IPS-18c (cell line): ENCODE measurements around the gene CACNA1H.

Experiments
- H3K4me3 ChIP-seq: 2 replicates; pipeline ENCODE4 v1.7.0; 2013; ENCODE audit warnings: low read depth, mild to moderate bottlenecking, low read length, moderate library complexity; ENCODE audit not compliant: insufficient read depth
- H3K9me3 ChIP-seq: one replicate; pipeline ENCODE4 v1.6.1; 2013; ENCODE audit warnings: mild to moderate bottlenecking, low read length, moderate library complexity; ENCODE audit not compliant: control insufficient read depth, insufficient read depth

Gene CACNA1H

DNA sequence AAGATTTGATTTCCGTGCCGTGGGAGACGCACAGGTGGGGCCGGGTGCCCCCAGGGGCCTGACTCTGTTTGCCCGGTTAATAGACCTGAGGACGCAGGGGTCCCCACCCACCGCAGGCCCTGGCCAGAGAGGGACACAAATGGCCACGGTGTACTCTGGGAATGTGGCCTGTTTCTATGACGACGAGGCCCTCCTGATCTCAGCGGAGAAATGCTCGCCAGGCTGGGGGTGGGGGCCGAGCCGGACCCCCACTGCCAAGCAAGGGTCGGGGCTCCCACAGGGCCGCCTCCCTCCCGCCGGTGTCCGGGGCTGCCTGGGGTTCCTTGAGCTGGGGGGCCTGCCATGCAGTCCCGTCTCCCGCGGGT lies 32.3 kb upstream of the CACNA1H start:
- peaks cover 3% of the 10 kb centered on the region for H3K9me3 ChIP-seq
- no peak overlapping the region for H3K4me3 ChIP-seq

DNA sequence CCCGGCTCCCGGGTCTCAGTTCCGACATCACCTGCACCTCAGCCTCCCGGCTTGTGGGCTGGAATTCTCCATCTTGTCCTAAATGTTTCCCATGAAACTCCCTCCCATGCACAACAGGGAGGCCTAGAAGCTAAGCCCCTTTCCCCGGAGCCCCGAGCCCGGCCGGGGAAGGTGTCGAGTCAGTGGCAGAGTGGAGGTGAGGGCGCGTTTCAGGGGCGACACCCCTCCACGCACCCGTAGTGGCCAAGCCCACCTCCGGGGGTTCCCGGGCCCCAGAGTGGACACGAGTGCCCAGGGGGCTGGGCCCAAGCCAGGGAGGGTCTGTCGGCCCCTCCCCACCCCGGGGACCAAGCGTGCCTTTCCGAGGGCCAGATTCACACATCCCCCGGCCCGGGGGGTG lies 31.9 kb upstream of the CACNA1H start:
- peaks cover 3% of the 10 kb centered on the region for H3K9me3 ChIP-seq

DNA sequence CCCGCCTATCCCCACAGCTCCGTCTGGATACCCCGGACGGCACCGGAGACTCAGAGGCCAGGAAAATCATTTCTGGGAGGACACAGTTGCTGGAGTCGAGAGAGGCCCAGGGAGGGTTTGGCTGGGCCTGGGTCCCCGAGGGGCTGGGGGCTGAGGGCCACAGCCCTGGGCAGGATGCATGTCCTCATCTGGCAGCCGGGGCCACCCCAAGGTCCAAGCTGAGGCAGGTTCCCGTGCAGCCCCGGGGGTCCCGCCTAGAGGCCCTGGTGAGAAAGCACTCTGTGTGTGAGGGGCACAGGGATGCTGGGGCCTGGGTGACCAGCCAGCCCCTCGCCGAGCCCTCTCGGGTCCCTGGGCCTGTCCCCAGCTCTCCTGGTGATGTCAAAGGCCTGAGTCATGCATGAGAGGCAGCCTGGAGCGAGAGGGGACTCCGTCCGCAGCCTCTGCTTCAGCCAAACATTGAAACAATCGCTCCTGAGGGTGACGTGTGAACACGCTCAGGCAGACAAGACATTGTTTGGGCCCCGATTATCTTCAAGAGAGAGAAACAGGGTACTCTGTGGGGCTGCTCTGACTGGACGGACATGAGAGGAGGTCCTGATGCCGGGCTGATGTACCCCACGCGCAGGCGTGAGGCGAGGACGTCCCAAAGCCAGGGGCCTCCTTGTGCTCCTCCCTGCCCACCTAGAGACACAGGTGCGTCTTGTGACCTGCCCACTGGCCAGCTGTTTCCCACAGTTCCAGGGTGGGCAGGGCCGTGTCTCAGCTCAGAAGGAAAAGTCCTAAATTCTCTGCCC lies 31.1 kb upstream of the CACNA1H start:
- Histone ChIP-seq H3K9me3 (peaks cover 3% of the 10 kb centered on the region), H3K4me3 (no peak overlapping the region)

More for the DNA sequence above, 31.9 kb upstream of the CACNA1H start:
- H3K4me3 ChIP-seq: no peak overlapping the region

DNA sequence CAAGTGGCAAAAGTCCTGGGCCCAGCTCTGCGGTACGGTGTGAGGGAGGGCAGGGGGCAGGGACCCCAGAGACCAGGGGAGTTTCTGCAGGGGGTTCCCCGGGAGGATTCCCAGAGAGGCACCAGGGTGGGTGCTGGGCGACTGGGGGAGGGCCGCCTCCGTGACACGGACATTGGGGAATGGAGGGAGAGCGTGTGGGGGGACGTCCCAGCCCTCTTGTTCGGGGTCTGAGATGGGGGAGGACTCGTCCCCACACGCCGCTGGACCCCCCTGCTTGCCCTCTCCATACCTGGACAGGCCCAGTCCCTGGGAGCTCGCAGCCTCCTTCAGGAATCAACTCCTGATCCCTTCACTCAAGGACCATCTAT lies 30.5 kb upstream of the CACNA1H start:
- peaks cover 3% of the 10 kb centered on the region for H3K9me3 ChIP-seq
- H3K4me3 ChIP-seq: no peak overlapping the region

DNA sequence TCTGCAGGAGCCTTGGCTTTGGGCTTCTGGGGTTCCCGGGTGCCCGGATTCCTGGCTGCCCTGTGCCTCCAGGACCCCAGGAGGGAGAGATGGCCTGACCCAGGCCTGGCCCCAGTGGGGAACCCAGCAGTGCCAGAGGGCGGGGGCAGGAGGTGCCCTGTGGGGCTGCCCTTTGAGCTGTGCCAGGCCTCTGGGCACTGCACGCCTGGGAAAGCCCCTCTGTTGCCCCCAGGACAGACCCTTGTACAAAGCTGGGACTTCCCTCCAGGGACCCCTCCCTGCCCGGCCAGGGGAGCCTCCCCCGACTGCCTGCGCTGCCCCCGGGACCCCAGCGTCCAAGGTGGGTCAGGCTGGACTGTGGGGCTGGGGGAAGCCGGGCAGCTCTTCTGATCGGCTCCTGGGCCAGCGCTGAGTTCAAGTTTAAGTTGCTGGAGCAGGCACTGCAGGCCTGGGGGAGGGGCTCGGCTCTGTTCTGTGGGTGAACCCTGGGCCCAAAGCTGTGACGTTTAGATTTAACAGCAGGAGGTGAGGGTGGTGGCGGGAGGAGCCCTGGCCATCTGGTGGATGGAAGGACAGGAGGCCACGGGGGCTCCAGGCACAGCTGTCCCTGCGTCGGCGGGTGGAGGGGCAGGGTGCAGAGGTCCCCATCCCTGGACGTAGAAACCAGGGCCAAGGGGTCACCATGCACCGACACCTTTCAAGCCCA lies 29.2 kb upstream of the CACNA1H start:
- Histone ChIP-seq H3K9me3 (peaks cover 3% of the 10 kb centered on the region), H3K4me3 (no peak overlapping the region)

DNA sequence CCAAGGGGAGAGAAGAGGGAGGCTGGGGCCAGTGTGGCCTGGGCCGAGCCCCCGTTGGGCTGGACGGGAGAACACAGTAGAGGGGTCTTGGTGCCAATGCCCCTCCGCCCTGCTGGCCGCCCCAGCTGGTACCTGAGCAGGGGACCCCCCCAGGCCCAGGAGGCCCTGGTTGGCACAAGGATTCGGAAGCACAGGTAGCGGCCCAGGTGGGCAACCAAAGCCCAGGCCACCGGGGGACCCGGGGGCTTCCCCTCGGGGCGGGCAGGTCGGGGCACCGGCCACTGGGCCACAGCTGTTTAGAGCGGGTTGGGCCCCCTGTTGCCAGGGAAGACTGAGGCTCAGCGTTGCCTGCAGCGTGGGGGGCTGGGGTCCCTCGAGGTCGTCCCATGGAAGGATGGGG lies 28.6 kb upstream of the CACNA1H start:
- no peak overlapping the region for H3K4me3 ChIP-seq
- peaks cover 3% of the 10 kb centered on the region for H3K9me3 ChIP-seq

DNA sequence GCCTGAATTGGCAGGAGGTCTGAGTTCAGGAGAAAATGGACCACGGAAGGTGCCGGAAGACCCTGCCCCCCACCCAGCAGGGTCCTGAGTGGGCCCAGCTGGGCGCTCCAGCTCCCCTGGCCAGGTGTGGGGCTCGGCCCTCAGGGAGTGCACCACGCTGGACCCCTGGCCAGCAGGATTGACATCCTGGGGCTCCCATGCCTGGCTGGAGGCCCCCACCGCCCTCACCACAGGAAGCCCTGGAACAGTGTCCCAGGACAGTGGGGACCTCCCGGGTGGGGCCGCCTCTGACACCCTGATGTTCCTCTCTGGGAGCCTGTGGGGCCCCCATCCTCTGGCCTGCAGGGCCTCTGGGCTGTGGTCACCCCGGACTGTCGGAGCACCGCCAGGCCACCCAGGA lies 28.1 kb upstream of the CACNA1H start:
- H3K9me3 ChIP-seq: peaks cover 3% of the 10 kb centered on the region
- H3K4me3 ChIP-seq: no peak overlapping the region

DNA sequence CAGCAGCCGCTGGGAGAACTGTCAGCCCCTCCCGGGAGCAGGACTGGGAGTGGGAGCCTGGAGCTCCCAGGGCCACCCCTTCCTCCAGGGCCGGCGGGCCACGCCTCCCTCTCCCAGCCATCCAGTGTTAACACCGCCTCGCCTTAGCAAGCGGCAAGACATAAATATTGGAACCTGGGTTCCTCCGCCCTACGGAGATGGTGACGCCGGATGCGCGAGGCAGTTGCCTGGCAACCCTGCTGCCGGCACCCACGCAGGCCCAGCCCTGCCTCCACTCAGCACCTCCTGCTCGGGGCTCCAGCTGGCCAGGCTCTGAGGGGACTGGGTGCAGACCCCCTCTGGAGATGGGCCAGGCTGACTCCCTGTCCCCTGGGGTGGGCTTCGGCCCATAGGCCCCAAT lies 27.4 kb upstream of the CACNA1H start:
- no peak overlapping the region for H3K4me3 ChIP-seq
- H3K9me3 ChIP-seq: peaks cover 3% of the 10 kb centered on the region

DNA sequence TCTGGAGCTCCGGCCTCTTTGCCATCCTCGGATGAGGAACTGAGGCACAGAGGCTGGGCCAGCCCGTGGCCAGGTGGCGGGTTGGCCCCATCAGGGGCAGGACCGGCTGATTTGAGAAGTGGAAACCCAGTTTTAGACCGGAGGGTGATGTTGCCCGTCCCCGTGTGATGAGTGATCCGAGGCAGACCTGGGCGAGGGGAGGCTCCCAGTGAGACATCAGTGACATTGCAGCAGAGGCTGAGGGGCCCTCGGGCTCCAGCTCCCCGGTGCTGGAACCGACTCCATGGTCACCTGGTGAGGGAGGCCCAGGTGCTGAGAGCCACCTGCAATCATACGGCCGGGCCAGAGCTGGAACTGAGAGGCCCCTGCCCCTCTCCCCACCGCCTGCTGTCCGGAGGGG lies 26.9 kb upstream of the CACNA1H start:
- Histone ChIP-seq H3K4me3 (no peak overlapping the region), H3K9me3 (peaks cover 3% of the 10 kb centered on the region)

DNA sequence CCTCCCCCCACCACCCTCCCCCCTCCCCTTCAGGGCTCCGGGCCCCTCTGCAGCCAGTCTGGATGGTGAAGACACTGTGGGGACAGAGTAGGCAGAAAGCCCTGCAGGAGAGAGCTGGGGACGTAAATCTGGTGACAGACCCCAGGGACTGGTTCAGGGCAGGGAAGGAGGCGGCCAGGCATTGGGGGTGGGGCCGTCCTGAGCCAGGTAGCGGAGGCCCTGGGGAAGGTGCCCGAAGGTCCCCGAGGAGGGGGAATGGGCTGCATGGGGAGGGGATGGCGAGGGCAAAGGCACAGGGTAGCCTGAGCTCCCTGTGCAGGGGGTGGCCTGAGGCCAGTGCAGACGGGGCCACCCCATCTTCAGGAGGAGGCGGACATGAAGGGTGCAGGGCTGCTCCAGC lies 26.3 kb upstream of the CACNA1H start:
- H3K4me3 ChIP-seq: no peak overlapping the region
- H3K9me3 ChIP-seq: peaks cover 3% of the 10 kb centered on the region

DNA sequence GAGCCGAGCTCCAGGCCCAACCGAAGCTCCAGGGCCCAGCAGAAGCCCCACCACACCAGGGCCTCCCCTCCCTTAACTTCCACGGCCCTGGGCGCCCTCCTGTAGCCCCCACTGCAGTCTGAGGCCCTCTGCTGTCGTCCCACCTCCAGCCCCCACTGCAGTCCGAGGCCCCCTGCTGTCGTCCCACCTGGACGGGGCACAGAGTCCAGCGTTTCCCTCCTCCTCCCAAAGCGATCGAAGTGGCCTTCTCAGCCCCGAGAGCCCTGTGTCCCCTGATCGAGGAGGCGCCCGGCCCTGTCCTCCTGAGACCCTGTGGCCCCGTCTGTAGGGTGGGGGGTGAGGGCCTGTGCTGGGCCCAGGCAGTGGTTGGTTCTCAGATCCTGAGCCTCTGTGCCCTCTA lies 25.8 kb upstream of the CACNA1H start:
- H3K4me3 ChIP-seq: no peak overlapping the region

DNA sequence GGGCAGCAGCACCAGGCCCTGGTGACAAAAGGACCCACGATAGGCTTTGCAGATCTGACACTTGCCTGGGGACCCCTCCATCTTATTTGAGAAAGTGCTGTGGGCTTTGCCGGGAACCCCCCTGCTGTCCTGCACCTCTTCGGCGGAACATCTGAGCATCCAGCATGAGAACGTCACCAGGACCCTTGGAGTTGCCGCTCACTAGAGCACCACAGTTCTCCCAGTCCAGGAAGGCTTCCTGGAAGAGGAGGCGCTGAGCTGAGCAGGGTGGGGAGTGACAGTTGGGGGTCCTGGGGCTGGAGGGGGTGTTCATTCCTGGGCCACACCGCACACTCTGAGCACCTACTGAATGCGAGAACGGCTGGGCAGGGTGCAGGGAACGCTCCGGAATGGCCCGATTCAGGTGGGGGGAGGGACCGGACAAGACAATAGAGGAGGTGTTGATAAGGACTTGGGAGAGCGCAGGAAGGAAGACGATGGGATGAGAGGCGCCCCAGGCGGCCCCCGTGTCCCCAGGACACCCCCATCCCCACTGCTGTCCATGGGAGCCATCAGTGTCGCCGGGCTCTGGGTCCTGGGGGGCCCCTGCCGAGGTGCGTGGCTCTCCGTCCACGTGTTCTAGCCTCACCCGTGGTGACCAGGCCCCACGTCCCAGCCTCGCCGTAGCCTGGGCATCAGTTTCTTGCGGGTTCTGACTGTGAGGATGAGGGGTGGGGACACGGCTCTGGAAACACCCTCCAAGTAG lies 24.8 kb upstream of the CACNA1H start:
- Histone ChIP-seq H3K4me3 (no peak overlapping the region), H3K9me3 (no peaks in the 10 kb centered on the region)

More for the DNA sequence above, 25.8 kb upstream of the CACNA1H start:
- H3K9me3 ChIP-seq: peaks cover 3% of the 10 kb centered on the region

DNA sequence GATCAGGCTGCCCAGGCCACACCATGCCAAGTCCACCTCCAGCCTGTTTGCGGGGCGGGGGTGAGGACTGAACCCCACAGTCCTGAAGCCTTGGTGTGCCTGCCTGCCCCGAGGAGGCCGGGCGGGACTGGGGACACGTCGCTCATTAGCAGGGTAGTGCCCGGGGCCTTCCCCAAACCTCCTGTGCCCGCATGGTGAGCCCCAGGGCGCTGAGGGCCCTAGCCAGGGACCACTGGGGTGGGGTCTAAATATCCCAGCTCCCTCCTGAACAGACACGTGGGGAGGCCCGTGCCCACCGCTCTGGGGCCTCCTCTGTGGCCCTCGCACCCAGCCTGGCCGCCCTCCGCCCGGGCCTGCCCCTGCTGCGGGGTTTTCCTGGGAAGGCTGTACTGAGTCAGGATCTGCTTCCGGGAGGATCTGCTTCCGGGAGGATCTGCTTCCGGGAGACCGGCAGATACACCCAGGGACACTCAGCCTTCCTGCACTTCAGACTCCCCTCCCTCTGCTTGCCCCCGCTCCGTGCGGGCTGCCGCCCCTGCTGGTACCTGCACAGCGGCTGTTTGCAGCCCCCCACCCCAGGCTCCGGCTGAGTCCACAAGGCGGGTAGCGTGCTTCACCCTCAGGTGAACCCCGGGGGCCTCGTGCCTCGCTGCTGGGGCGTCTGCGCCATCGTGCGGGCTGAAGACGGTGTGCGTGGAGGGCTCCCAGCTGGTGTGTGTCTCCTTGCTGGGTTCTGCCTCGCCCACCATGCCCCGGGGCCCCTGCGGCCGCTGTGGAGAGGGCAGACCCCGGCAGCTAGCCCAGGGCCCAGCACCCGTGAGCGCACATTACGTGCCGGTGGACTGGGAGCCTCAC lies 23.6 kb upstream of the CACNA1H start:
- Histone ChIP-seq H3K4me3 (no peak overlapping the region), H3K9me3 (no peaks in the 10 kb centered on the region)

DNA sequence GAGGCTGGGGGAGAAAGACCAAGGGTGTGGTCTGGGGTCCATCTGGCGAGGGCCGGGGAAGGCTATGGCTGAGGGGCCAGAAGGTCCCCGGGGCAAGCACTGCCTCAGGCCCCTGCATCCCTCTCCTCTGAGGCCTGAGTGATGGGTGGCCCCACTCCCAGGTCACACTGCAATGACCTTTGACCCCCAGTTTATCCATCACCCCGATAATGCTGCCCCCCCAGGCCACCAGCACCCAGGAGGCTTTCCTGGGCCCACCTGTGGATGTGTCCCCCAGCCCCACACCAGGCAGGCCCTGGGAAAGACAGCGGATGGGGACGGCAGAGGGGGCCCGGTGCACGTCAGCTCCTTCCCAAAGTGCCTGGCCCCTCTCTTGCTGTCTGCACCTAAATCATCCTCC lies 22.5 kb upstream of the CACNA1H start:
- Histone ChIP-seq H3K4me3 (no peak overlapping the region), H3K9me3 (no peaks in the 10 kb centered on the region)

DNA sequence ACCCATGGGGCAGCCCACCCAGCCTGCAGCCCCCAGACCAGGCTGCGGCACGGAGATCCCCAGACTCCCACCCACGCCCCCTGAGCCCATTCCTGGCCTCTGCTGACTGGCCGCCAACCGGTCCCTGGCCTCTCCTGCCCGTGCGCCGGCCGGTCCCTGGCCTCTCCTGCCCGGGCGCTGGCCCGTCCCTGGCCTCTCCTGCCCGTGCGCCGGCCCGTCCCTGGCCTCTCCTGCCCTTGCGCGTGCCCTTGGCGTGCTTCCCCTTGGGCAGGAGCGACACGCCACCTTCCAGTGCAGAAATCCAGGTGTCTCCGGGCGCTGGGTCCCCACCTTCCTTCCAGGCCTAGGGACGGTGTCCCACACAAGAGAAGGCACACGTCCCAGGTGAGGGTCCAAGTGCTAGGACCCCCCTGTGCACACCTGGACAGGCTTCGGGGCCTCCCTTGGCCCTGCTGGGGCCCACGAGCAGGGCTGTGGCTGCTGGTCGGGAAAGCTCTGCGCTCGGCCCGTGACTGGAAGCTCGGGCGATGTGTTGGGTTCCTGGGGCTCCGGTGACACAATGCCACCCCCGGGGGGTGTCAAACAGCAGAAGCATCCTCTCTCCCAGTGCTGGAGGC lies 21.4 kb upstream of the CACNA1H start:
- H3K9me3 ChIP-seq: no peaks in the 10 kb centered on the region
- no peak overlapping the region for H3K4me3 ChIP-seq

DNA sequence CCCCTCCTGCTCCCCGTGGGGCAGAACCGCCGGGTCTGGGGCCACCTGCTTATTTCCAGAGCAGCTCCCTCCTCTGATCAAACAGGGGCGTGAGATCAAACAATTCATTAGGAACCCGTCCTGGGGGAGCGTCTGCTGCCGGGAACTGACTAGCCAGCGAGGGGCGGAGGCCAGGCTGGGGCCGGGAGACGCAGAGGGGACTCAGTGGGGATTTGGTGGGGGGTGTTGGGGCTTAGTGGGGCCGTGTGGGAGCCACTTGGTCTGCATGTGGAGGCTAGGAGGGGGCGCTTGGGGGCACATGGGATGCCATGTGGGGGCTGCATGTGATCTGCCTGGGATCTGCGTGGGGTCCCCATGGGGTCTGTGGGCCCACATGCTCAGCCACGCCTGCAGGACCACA lies 20.5 kb upstream of the CACNA1H start:
- no peak overlapping the region for H3K4me3 ChIP-seq
- no peaks in the 10 kb centered on the region for H3K9me3 ChIP-seq

DNA sequence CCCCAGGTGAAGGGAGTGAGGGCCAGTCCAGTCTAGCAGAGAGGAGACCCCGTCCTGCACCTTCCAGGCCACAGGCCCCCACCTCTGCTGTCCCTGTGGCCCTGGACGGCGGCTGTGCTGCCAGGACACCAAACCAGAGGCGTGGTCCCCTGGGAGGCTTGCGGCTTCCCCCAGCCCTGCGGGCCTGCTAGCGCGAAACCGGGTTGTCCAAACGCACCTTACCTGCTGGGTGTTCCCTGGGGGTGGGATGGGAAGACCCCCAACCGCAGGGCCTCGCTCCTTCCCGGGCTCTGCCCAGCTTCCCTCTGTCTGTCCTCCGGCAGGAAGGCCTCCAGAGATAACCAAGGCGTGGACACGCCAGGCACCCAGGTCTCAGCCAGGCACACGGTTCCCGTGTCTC lies 19.6 kb upstream of the CACNA1H start:
- Histone ChIP-seq H3K9me3 (no peaks in the 10 kb centered on the region), H3K4me3 (no peak overlapping the region)
